K562 (cell line): ENCODE measurements around the gene UTP25. TPM values are rescaled to one million over a fixed set of nuclear protein-coding genes. Genes with fewer than 3 reads are reported as not detected.

Experiments
- BRF1 ChIP-seq: IDR thresholded peaks from 3 replicates; pipeline ENCODE4 v1.6.1; 2011; ENCODE audit warnings: borderline replicate concordance, mild to moderate bottlenecking; ENCODE audit not compliant: insufficient read length; ENCODE audit errors: extremely low read depth
- CTCFL ChIP-seq: IDR thresholded peaks from 2 replicates; pipeline ENCODE4 v1.6.1; 2011; ENCODE audit warnings: borderline replicate concordance, low read depth, mild to moderate bottlenecking, moderate library complexity, low read length; ENCODE audit not compliant: insufficient read depth, poor library complexity, severe bottlenecking
- HDAC1 ChIP-seq, 2 experiments: fragments of 450-650 bp; IDR thresholded peaks; 2 replicates each; pipeline ENCODE4 v1.6.1; 2016 to 2017; ENCODE audit warnings: inconsistent platforms in 1 of 2, mild to moderate bottlenecking in 1 of 2, moderate library complexity in 1 of 2
- IRF9 ChIP-seq: fragments of 450-650 bp; IDR thresholded peaks from 2 replicates; pipeline ENCODE4 v1.6.1; 2016; ENCODE audit warnings: missing biosample characterization, missing genetic modification characterization
- NFE2L1 ChIP-seq: fragments of 450-650 bp; IDR thresholded peaks from 2 replicates; pipeline ENCODE4 v1.6.1; 2016; ENCODE audit warnings: missing genetic modification characterization, low read depth, mild to moderate bottlenecking, missing compliant biosample characterization, moderate library complexity, borderline replicate concordance
- TEAD4 ChIP-seq, 2 experiments: sonication (generic) in 1 of 2; formaldehyde crosslinking in 1 of 2; IDR thresholded peaks; 2 replicates each; pipeline versions ENCODE4 v1.6.1 to v1.8.0; 2012 to 2022; ENCODE audit warnings: borderline replicate concordance in 1 of 2, inconsistent platforms in 1 of 2, low read length in 1 of 2, mild to moderate bottlenecking in 1 of 2, missing genetic modification reagents in 1 of 2
- TSHZ1 ChIP-seq: fragments of 250-450 bp; sonication (Bioruptor Pico); IDR thresholded peaks from 2 replicates; pipeline ENCODE4 v1.4.0; 2020; ENCODE audit warnings: mild to moderate bottlenecking, moderate library complexity
- ZBTB1 ChIP-seq: sonication (generic); formaldehyde crosslinking; IDR thresholded peaks from 2 replicates; pipeline ENCODE4 v1.8.1; 2023; ENCODE audit warnings: missing genetic modification reagents, low read depth, mild to moderate bottlenecking, borderline replicate concordance
- ZNF165 ChIP-seq: fragments of 250-450 bp; sonication (Bioruptor Pico); IDR thresholded peaks from 2 replicates; pipeline ENCODE4 v1.4.0; 2020; ENCODE audit warnings: borderline replicate concordance
- ZNF318 ChIP-seq, 2 experiments: fragments of 450-650 bp; IDR thresholded peaks; 2 replicates each; pipeline ENCODE4 v1.6.1; 2016; ENCODE audit warnings: mild to moderate bottlenecking in 2 of 2, borderline replicate concordance in 1 of 2, low read depth in 1 of 2, moderate library complexity in 1 of 2
- polyA plus RNA-seq, 8 experiments: library from polyadenylated mRNA; depleted of rRNA in 4 of 8; stranded (reverse) in 5 of 8; unstranded in 3 of 8; fragments of >200 nt; fragmentation: Nextera tagmentation in 2 of 8; fragmentation: Illumina TruSeq in 1 of 8; extraction: Ambion mirVana in 2 of 8; extraction: Trizol in 1 of 8; gene quantifications; 2 replicates each; pipeline versions ENCODE4 v1.2.1 to v1.2.3, GENCODE V29; 2011 to 2014; ENCODE audit warnings: inconsistent platforms in 1 of 8, missing spikeins in 1 of 8
- total RNA-seq, 7 experiments: library from RNA; depleted of rRNA in 6 of 7; stranded (reverse); fragments of >200 nt in 6 of 7; fragmentation: Illumina TruSeq in 2 of 7; extraction: Trizol in 2 of 7; gene quantifications; 2 replicates each; pipeline versions ENCODE4 v1.2.1 to v1.2.3, GENCODE V29; 2011 to 2021; ENCODE audit warnings: low replicate concordance in 1 of 7

The UTP25 gene
- total and polyA plus RNA-seq, 9 of the 15 experiments (the other 6 are each of a cell fraction or from before 2014, with no cell fraction given) = 5.7 to 17.6 (median 12.0) TPM

- no peak for TF ChIP-seq ZNF318 (IDR thresholded peaks at IDR 0.05; ENCODE audit: borderline replicate concordance in 1 of 2, low read depth in 1 of 2)
- no peak for TF ChIP-seq IRF9
- no peak for TF ChIP-seq ZNF165 (CRISPR knock-in tag)
- peak; percentile 50 for TF ChIP-seq TEAD4 (IDR thresholded peaks at IDR 0.05; ENCODE audit: low read length)
- TF ChIP-seq TEAD4 (CRISPR knock-in tag; IDR thresholded peaks at IDR 0.05; ENCODE audit: borderline replicate concordance) = no peak
- TF ChIP-seq NFE2L1 (tag) = no peak
- no peak for TF ChIP-seq BRF1
- TF ChIP-seq ZBTB1 (CRISPR knock-in tag) = no peak
- TF ChIP-seq CTCFL = no peak
- no peak for TF ChIP-seq TSHZ1
- peak in 1 of 2 experiments; percentile 58; a peak in 2 of 4 replicates for TF ChIP-seq HDAC1 (IDR thresholded peaks at IDR 0.05)
These were observed 19.7 kb upstream of the UTP25 start (continued) for GRCh38 chr1:209808059-209808581.
